K562 (cell line): Measurements from ENCODE around the gene LRRC61. TPM values are rescaled to one million over a fixed set of nuclear protein-coding genes. Genes with fewer than 3 reads are reported as not detected.

Experiments used
- ARNT ChIP-seq, 2 experiments: fragments of 450-650 bp; IDR thresholded peaks; 2 replicates each; pipeline ENCODE4 v1.6.1; 2016; ENCODE audit warnings: mild to moderate bottlenecking in 1 of 2
- ASH1L ChIP-seq: fragments of 450-650 bp; IDR thresholded peaks from 2 replicates; pipeline ENCODE4 v1.6.1; 2018; ENCODE audit warnings: borderline replicate concordance, mild to moderate bottlenecking, low read depth; ENCODE audit not compliant: partially characterized antibody
- CBFA2T2 ChIP-seq: fragments of 450-650 bp; conservative IDR thresholded peaks from 2 replicates; pipeline ENCODE4 v1.6.1; 2017; ENCODE audit warnings: mild to moderate bottlenecking
- CXXC5 ChIP-seq: fragments of 250-450 bp; sonication (Bioruptor Pico); IDR thresholded peaks from 2 replicates; pipeline ENCODE4 v1.8.0; 2022; ENCODE audit warnings: inconsistent platforms, mild to moderate bottlenecking, moderate library complexity
- JUNB ChIP-seq: fragments of 450-650 bp; formaldehyde crosslinking; conservative IDR thresholded peaks from 2 replicates; pipeline ENCODE4 v1.4.0; 2020; ENCODE audit warnings: mild to moderate bottlenecking
- NR2C2 ChIP-seq, 2 experiments: fragments of 200-800 bp in 1 of 2; sonication (Bioruptor generic) in 1 of 2; sonication (generic) in 1 of 2; formaldehyde crosslinking in 1 of 2; IDR thresholded peaks; 2 replicates each; pipeline versions ENCODE4 v1.6.1 to v1.8.0; 2016 to 2022; ENCODE audit warnings: mild to moderate bottlenecking in 1 of 2, missing compliant biosample characterization in 1 of 2, missing genetic modification characterization in 1 of 2, missing genetic modification reagents in 1 of 2
- TAF9B ChIP-seq: fragments of 450-650 bp; IDR thresholded peaks from 2 replicates; pipeline ENCODE4 v1.6.1; 2018; ENCODE audit warnings: mild to moderate bottlenecking; ENCODE audit not compliant: partially characterized antibody
- ZNF12 ChIP-seq: sonication (generic); formaldehyde crosslinking; IDR thresholded peaks from 2 replicates; pipeline ENCODE4 v1.4.0; 2020; ENCODE audit warnings: mild to moderate bottlenecking, missing genetic modification reagents
- ZNF184 ChIP-seq: sonication (generic); formaldehyde crosslinking; IDR thresholded peaks from 2 replicates; pipeline ENCODE4 v1.5.0; 2020; ENCODE audit warnings: missing genetic modification reagents
- polyA plus RNA-seq, 8 experiments: library from polyadenylated mRNA; depleted of rRNA in 4 of 8; stranded (reverse) in 5 of 8; unstranded in 3 of 8; fragments of >200 nt; fragmentation: Nextera tagmentation in 2 of 8; fragmentation: Illumina TruSeq in 1 of 8; extraction: Ambion mirVana in 2 of 8; extraction: Trizol in 1 of 8; gene quantifications; 2 replicates each; pipeline versions ENCODE4 v1.2.1 to v1.2.3, GENCODE V29; 2011 to 2014; ENCODE audit warnings: inconsistent platforms in 1 of 8, missing spikeins in 1 of 8
- total RNA-seq, 7 experiments: library from RNA; depleted of rRNA in 6 of 7; stranded (reverse); fragments of >200 nt in 6 of 7; fragmentation: Illumina TruSeq in 2 of 7; extraction: Trizol in 2 of 7; gene quantifications; 2 replicates each; pipeline versions ENCODE4 v1.2.1 to v1.2.3, GENCODE V29; 2011 to 2021; ENCODE audit warnings: low replicate concordance in 1 of 7
- TF ChIP-seq, protein P1 (sequence below): fragments of 450-650 bp; conservative IDR thresholded peaks from 2 replicates; pipeline ENCODE4 v1.6.1; 2016; ENCODE audit warnings: missing genetic modification characterization, low read depth, mild to moderate bottlenecking, control low read depth, missing compliant biosample characterization
- TF ChIP-seq, protein P2 (sequence below): fragments of 450-650 bp; formaldehyde crosslinking; conservative IDR thresholded peaks from 2 replicates; pipeline ENCODE4 v1.4.0; 2022; ENCODE audit warnings: mild to moderate bottlenecking, missing genetic modification characterization
- TF ChIP-seq, protein P3 (sequence below): fragments of 450-650 bp; IDR thresholded peaks from 2 replicates; pipeline ENCODE4 v1.6.1; 2014; ENCODE audit warnings: low read depth, mild to moderate bottlenecking, moderate library complexity, borderline replicate concordance
- TF ChIP-seq, protein P4 (sequence below), 2 experiments: IDR thresholded peaks in 1 of 2; conservative IDR thresholded peaks in 1 of 2; 2 replicates each; pipeline ENCODE4 v1.6.1; 2016; ENCODE audit warnings: low read depth in 2 of 2, mild to moderate bottlenecking in 1 of 2, missing compliant biosample characterization in 1 of 2, missing genetic modification characterization in 1 of 2, moderate library complexity in 1 of 2
- TF ChIP-seq, protein P5 (sequence below): fragments of 450-650 bp; IDR thresholded peaks from 2 replicates; pipeline ENCODE4 v1.6.1; 2018; ENCODE audit not compliant: partially characterized antibody

The LRRC61 gene
- total and polyA plus RNA-seq, 9 of the 15 experiments (the other 6 are each of a cell fraction or from before 2014, with no cell fraction given) = 1.3 to 55.2 (median 35.2) TPM

DNA sequence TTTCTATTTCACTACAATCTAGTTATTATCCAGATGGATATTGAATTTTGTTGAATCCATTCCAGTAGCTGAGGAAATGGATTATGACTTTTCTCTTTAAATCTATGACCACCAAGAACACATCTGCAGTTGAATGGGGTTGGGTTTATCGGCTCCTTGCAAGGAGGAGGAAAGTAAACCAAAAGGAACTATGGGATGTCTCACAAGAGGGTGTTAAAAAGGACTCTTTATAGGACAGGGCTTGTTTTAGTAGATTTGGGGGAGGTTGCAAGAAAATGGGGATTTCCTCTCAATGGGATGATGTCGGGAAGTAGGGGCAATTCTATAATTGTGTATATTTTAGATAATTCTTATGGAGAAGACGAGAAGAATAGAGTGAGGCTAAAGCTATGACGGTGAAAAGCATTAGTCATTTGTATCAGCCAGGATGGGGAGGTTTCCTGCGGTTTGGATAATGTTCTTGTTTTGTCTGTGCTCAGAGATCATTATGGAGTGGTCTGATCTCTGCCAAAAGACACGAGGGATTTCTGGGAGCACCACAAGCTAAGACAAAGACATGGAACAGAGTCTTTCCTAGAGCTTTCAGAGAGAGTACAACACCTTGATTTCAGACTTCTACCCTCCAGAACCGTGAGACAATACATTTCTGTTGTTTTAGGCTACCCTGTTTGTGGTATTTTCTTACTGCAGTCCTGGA, 5.3 kb upstream of the LRRC61 start (continued):
- TF ChIP-seq, protein P1, sequence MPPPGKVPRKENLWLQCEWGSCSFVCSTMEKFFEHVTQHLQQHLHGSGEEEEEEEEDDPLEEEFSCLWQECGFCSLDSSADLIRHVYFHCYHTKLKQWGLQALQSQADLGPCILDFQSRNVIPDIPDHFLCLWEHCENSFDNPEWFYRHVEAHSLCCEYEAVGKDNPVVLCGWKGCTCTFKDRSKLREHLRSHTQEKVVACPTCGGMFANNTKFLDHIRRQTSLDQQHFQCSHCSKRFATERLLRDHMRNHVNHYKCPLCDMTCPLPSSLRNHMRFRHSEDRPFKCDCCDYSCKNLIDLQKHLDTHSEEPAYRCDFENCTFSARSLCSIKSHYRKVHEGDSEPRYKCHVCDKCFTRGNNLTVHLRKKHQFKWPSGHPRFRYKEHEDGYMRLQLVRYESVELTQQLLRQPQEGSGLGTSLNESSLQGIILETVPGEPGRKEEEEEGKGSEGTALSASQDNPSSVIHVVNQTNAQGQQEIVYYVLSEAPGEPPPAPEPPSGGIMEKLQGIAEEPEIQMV (tag) = no peak
- TF ChIP-seq, protein P2, sequence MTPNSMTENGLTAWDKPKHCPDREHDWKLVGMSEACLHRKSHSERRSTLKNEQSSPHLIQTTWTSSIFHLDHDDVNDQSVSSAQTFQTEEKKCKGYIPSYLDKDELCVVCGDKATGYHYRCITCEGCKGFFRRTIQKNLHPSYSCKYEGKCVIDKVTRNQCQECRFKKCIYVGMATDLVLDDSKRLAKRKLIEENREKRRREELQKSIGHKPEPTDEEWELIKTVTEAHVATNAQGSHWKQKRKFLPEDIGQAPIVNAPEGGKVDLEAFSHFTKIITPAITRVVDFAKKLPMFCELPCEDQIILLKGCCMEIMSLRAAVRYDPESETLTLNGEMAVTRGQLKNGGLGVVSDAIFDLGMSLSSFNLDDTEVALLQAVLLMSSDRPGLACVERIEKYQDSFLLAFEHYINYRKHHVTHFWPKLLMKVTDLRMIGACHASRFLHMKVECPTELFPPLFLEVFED (CRISPR knock-in tag) = 0 out of 2 replicates have a peak, but pooled peaks have one; percentile 20
- TF ChIP-seq, protein P3, sequence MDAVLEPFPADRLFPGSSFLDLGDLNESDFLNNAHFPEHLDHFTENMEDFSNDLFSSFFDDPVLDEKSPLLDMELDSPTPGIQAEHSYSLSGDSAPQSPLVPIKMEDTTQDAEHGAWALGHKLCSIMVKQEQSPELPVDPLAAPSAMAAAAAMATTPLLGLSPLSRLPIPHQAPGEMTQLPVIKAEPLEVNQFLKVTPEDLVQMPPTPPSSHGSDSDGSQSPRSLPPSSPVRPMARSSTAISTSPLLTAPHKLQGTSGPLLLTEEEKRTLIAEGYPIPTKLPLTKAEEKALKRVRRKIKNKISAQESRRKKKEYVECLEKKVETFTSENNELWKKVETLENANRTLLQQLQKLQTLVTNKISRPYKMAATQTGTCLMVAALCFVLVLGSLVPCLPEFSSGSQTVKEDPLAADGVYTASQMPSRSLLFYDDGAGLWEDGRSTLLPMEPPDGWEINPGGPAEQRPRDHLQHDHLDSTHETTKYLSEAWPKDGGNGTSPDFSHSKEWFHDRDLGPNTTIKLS = no peak
- TF ChIP-seq TAF9B (peak; percentile 47), ZNF12 (no peak), ZNF184 (no peak), ARNT (IDR thresholded peaks at IDR 0.05) (peak; percentile 78 to 87; a peak in 3 of 4 replicates), CBFA2T2 (peak; percentile 76), ASH1L (no peak), JUNB (no peak), CXXC5 (CRISPR knock-in tag) (peak; percentile 56; the same call in 1 of the 2 replicates), NR2C2 (CRISPR knock-in tag; IDR thresholded peaks at IDR 0.05) (no peak), NR2C2 (tag; IDR thresholded peaks at IDR 0.05) (peak; percentile 22; the same call in 1 of the 2 replicates)
- TF ChIP-seq, protein P4, sequence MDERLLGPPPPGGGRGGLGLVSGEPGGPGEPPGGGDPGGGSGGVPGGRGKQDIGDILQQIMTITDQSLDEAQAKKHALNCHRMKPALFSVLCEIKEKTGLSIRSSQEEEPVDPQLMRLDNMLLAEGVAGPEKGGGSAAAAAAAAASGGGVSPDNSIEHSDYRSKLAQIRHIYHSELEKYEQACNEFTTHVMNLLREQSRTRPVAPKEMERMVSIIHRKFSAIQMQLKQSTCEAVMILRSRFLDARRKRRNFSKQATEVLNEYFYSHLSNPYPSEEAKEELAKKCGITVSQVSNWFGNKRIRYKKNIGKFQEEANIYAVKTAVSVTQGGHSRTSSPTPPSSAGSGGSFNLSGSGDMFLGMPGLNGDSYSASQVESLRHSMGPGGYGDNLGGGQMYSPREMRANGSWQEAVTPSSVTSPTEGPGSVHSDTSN (CRISPR knock-in tag; IDR thresholded peaks at IDR 0.05; ENCODE audit: low read depth) = no peak
- TF ChIP-seq, protein P4 (tag; conservative IDR thresholded peaks at IDR 0.05; ENCODE audit: low read depth) = peak; percentile 40; the same call in 1 of the 2 replicates
- TF ChIP-seq, protein P5, sequence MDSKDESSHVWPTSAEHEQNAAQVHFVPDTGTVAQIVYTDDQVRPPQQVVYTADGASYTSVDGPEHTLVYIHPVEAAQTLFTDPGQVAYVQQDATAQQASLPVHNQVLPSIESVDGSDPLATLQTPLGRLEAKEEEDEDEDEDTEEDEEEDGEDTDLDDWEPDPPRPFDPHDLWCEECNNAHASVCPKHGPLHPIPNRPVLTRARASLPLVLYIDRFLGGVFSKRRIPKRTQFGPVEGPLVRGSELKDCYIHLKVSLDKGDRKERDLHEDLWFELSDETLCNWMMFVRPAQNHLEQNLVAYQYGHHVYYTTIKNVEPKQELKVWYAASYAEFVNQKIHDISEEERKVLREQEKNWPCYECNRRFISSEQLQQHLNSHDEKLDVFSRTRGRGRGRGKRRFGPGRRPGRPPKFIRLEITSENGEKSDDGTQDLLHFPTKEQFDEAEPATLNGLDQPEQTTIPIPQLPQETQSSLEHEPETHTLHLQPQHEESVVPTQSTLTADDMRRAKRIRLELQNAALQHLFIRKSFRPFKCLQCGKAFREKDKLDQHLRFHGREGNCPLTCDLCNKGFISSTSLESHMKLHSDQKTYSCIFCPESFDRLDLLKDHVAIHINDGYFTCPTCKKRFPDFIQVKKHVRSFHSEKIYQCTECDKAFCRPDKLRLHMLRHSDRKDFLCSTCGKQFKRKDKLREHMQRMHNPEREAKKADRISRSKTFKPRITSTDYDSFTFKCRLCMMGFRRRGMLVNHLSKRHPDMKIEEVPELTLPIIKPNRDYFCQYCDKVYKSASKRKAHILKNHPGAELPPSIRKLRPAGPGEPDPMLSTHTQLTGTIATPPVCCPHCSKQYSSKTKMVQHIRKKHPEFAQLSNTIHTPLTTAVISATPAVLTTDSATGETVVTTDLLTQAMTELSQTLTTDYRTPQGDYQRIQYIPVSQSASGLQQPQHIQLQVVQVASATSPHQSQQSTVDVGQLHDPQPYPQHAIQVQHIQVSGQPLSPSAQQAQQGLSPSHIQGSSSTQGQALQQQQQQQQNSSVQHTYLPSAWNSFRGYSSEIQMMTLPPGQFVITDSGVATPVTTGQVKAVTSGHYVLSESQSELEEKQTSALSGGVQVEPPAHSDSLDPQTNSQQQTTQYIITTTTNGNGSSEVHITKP = peak; percentile 85
